Fibroblast of skin of left biceps (primary cell): Measurements from ENCODE around the gene DNAI4.
"Not testable (repeated sequence)": the region's sequence is repeated elsewhere in the genome, so short reads cannot be mapped to it uniquely, and the experiment has no call there.

Source experiments
- DNase-seq, 2 experiments: peaks; one replicate each; pipeline ENCODE4 v3.0.0-alpha.2; 2013; ENCODE audit warnings: low read depth in 2 of 2

Gene DNAI4

GRCh38 chr1:66840929-66841328 is 83.7 kb downstream of the DNAI4 start:
- DNase-seq = no peak

GRCh38 chr1:66834926-66835325 is 89.7 kb downstream of the DNAI4 start:
- no peak for DNase-seq

DNA sequence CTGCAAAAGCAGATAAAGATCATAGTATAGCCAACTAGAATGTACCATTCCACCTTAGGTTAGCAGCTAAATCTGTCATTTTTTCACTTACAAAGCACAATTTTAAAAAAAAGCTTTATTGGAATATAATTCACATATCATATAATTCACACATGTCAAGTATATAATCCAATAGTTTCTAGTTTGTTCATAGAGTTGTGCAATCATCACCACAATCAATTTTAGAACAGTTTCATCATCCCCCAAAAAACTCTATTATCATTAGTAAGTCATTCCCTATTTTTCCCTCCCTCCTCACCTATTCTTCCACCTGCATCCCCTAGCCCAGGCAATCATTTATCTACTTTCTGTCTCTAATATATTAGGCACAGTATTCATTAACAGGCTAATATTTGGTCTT is 91.5 kb downstream of the DNAI4 start:
- DNase-seq = no peak

DNA sequence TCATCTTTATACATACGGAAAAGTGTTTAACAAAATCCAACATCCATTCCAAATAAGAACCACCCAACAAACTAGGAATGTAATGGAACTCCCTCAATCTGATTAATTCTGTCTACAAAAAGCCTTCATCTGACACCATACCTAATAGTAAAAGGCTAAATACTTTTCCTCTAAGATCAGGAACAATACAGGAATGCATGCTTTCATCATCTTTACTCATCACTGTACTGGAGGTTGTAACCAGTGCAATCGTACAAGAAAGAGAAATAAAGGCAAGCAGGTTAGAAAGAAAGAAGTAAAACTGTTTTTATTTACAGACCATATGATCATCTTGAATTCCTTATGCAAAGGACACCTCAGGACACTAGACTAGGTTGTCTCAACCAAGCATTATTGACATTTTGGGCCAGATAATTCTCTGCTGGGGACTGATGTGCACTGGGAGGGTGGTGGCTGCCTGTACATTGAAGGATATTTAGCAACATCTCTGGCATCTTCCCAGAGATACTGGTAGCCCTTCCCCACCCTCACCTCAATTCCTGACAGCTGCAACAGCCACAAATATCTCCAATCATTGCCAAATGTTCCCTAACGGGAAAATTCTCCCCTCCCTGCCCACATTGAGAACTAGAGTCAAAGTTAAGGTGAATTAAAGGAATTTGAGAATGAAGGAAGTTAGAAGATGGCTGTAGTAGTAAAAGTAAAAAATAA is 93.0 kb downstream of the DNAI4 start:
- peak in 1 of 2 experiments; percentile 3 for DNase-seq

- DNase-seq = no peak
Measured at GRCh38 chr1:66824771-66825170, 99.9 kb downstream of the DNAI4 start.

DNA sequence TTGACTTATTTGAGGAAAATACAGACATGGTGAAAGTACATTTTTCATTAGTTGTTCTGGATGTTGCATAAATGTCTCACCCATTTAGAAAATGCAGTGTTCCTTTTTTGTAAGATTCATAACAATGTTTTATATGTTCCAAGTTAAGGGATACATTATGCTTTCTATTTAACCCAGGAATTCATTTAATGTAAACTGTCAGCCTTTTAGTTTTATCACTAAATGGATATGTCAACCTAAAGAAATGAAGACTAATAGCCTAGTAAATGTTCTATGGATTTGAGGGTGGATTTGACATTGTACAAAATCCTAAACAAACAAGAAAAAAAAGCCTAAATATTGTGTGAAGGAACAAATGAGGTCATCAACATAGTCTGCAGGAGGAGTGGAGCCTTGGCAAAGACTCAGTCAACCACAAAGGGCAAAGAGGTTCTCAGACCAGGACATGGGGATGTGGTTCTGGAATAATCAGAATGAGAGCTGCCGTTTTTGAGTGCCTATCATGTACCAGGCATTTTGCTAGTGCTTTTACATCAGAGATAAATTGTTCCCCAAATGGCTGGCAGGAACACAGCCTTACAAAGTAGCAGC is 114.8 kb downstream of the DNAI4 start:
- no peak for DNase-seq

DNA sequence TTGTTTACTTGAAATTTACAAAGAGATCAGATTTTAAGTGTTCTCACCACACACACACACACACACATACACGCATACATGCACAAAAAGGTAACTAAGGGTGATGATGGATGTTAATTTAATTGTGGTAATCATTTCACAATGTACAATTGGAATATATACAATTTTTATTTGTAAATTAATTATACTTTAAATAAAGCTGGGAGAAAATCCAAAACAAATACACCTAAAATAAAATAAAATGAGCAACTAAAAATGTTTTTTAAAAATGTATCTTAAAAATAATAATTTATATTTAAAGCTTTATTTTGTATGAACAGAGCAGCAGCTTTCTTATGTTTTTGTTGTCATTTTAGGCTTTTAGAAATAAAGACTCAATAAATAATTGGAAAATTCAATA is 115.4 kb downstream of the DNAI4 start:
- no peak for DNase-seq

DNA sequence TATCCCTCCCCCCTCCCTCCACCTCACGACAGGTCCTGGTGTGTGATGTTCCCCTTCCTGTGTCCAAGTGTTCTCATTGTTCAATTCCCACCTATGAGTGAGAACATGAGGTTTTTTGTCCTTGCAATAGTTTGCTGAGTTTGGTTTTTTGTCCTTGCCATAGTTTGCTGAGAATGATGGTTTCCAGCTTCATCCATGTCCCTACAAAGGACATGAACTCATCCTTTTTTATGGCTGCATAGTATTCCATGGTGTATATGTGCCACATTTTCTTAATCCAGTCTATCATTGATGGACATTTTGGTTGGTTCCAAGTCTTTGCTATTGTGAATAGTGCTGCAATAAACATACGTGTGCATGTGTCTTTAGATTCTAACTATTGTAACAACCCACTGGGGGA is 128.8 kb downstream of the DNAI4 start:
- not testable (repeated sequence) for DNase-seq

DNA sequence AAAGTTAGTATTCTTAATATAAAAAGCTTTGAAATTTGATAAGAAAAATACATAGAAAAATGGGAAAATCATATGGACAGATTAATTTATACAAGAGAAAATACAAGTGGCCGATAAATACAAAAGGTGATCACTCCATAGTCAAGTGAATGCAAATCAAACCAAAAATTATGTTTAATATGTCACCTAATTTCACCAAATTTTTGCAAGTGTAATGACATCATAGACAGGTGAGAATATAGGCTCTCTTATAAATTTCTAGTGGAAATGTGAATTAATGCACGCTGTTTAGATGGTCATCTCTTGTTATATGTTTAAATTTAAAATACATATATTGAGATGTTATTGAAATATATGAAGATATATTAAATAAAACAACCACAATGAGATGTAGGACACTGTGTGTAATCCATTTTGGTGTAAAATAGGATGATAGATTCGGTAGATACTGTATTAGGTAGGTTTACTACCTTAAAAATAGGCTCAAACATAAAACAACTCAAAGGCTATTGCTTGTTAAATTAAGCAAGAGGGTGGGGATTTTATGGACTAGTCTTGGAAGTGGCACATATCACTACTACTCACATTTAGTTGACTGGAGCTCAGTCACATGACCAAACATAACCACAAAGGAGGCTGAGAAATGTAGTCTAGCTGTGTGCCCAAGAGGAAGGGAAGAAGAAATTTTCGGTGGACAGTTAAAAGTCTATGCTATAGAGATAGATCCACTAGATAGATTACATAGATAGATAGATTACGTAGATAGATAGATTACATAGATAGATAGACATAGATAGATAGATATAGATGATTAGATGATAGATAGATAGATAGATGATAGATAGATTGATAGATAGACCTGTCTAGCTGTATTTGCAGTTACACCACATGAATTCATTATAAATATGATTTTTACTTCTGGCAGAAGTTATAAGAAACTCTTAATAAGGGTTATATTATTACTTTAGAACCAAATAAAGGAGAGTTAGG is 132.7 kb downstream of the DNAI4 start:
- no peak for DNase-seq

DNA sequence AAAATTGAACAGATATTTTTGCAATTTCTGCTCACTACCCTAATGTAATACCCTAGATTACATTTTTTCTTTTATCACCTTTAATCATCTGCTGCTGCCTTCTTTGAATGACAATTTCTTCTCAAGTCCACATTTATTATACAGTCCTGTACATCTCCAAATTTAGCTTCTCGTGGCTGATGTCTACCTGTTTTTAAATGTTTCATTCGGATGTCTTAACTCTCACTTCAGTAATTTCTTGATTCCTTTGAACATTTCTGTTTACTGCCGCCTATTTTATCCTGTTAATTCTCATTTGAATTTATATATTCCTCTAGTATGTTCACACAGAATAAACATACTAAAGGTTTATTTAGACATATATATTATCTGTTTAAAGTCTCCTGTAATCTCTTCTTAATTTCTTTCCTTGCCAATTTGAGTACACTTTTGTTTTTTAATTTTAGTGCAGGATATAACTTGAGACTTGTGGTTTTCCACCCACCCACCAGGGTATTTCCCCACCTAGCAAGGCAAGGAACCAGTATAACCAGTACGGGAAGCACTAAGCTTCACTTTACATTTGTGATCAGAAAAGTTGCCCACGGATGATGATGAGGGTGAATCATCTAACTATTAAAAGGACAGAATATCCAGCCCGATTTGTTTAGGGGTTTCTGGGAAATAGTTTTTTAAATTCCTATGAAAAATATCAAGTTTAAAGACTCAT is 136.3 kb downstream of the DNAI4 start:
- DNase-seq = no peak

GRCh38 chr1:66787641-66788040 is 137.0 kb downstream of the DNAI4 start:
- DNase-seq = no peak

DNA sequence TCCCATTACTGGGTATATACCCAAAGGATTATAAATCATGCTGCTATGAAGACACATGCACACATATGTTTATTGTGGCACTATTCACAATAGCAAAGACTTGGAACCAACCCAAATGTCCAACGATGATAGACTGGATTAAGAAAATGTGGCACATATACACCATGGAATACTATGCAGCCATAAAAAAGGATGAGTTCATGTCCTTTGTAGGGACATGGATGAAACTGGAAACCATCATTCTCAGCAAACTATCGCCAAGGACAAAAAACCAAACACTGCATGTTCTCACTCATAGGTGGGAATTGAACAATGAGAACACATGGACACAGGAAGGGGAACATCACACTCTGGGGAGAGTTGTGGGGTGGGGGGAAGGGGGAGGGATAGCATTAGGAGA is 138.9 kb downstream of the DNAI4 start:
- DNase-seq = not testable (repeated sequence)

DNA sequence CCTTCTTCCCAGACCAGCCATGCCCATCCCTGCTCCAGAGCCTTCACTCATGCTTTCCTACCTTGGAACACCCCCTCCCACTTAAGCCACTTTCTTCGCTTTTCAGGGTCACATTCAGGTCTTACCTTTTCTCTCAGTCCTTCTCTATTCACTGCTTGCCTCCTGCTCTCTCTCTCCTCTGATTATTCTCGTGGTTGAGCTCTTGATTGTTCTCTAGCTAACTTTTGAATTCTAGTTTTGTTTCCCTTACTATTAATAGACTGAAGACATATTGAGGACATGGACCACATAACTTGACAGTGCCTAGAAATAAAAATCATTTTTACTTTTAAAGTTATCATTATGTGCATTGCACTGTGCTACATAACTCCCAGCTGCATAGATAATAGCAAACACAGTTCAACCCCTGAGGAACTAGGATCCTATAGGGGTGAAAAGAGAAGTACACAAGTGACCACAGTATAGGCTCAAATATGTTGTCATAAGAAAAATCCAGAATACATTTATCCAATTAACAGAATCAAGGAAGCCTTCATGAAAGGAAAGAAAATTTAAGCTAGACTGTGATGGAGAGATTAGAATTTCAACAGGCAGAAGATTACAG is 145.1 kb downstream of the DNAI4 start:
- DNase-seq = no peak

DNA sequence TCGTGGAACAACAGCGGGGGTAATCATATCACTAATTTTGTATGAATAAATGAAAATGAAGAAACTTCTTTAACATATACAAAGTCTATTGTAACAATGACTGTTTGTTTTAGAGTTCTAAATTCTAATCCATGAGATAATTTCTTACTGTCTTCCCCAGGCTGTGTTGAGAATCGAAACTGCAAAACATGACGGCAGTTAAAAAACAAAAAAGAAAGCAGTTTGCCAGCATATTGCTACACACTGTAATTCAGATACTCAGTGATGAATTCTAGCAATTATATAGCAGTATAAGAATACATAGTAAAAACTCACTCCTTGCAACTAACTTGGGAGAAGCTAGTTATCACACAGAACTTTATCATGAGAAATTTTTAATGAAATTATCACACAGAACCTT is 145.7 kb downstream of the DNAI4 start:
- DNase-seq = no peak

GRCh38 chr1:66778266-66778665 is 146.4 kb downstream of the DNAI4 start:
- no peak for DNase-seq

DNA sequence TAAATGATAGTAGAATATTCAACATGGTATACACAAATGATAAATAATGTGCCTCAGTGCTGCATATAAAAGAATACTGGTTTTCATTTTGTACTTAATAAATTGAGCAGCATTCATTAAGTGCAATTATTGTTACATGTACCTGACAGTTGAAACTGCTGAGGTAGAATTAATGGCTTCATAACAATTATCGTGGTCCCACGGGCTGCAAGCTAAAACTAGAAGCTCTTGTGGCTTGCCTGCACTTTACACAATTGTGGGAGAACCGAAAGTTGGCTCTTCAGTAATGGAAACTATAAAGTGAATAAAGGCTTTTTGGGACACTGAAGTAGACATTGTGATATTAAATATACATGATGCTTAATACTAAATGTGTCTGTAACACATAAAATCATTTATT is 146.8 kb downstream of the DNAI4 start:
- no peak for DNase-seq

DNA sequence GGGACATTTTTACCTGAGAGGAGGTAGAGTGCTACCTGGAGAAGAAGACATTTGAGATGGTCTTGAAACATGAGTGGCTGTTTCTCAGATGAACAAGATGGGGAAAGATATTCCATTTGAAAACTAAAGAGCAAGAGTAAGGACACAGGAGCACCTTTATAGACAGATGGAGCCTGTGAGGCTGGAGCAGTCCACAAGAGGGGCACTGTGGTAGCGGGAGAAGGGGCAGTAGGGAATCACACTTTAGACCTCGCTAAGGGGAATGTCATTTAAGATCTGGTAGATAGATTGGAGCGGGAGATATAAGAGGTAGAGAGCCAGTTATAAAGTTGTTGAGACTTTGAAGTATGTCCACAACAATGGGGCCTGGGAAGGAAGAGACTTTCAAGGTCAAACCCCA is 149.0 kb downstream of the DNAI4 start:
- no peak for DNase-seq

DNA sequence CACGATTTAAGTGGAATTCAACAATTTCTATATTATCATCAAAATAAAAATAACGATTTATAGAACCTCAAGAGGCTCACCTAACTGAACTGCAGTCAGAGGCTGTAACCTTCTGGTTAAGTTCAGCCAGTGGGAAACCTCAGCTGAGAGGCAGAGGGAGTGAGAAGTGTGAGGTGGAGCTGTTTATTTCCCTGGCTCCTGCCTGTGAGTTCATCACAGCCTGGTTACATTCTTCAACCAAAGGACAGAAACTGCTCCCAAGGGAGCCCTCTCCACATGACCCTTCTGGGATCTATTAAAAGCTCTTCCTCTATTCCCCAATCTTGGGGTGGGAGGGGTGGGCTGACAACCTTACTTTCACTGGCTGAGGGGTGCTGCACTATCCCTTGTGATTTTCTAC is 150.2 kb downstream of the DNAI4 start:
- DNase-seq = no peak

DNA sequence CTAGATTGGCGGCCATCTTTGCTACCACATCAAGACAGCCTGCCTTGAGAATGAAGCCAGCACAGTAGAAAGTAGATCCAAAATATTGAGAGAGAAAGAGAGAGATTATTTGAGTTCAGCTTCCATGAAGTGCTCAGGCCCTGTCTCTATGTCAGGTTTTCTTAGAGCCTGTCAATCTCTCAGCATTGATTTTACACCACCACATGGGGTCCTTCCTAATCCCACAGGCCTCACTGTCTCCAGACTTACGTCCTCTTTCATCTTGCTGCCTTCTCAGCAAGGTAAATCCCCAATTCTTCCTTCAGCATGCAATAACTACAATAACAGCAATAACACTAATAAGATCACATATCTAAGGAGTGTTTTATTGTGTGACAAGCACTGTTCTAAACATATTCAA is 151.4 kb downstream of the DNAI4 start:
- no peak for DNase-seq

DNA sequence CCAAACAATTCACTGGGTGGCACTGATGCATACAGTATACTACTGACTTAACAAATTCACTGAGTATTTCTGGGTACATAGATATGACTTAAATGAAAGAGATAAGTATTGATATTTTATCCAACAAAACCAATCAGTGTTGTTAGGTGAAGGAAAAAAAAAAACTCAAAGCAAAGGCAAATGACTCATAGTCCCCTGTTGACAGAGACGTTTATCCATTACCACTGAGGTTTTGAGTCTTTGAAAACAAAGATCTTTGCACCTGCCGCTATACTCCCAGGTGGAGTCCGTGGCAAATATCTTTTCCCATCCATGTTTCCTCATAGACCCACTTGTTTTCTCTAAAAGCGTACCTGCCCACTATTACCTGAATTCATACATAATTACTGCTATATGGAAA is 154.0 kb downstream of the DNAI4 start:
- DNase-seq = no peak

- DNase-seq = no peak
Measured at GRCh38 chr1:66770240-66770639, 154.4 kb downstream of the DNAI4 start.
